ENCODE results near the gene TGFA.

GRCh38 chr2:70598197-70598596 lies 44.6 kb upstream of the TGFA start:
- no peak for TF ChIP-seq CTCF (IDR thresholded peaks at IDR 0.05)
- no peak for TF ChIP-seq EP300 (IDR thresholded peaks at IDR 0.05)
- TF ChIP-seq POLR2A (IDR thresholded peaks at IDR 0.05) = no peak
